CD4-positive, alpha-beta T cell treated with Interleukin-21 for 1 hour (primary cell): ENCODE results near the gene ALG8.

Source experiments
- DNase-seq: peaks from one replicate; pipeline ENCODE4 v3.0.0-alpha.2; 2020

Gene ALG8

DNA sequence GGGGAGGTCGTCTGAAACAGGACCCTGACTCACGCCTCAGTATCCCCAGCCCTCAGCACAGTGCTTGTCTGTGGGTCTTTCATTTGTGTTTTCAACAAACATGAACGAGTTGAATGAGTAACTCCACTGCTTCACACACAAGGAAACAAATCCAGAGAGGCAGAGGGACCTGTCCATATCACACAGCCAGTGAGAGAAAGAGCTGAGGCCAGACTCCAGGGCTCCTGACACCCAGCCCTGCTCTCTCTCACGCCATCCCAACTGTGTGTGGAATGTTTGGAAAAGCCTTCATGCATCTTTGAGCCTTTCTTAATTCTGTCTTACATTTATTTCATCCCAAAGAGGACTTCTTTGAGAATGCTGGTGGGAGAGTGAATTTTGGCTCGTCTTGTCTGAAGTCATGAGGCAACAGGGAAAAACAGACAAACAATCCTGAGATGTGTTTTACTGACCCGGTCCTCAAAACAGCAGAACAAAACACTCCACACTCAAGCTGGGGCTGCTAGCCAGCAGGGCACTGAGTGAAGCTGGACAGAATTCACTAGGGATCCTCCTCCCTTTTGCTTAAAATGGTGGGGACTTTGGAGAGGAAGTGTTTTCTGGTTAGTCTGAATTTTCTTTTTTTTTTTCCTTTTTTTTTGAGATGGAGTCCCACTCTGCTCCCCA is 19.7 kb upstream of the ALG8 start:
- no peak for DNase-seq

DNA sequence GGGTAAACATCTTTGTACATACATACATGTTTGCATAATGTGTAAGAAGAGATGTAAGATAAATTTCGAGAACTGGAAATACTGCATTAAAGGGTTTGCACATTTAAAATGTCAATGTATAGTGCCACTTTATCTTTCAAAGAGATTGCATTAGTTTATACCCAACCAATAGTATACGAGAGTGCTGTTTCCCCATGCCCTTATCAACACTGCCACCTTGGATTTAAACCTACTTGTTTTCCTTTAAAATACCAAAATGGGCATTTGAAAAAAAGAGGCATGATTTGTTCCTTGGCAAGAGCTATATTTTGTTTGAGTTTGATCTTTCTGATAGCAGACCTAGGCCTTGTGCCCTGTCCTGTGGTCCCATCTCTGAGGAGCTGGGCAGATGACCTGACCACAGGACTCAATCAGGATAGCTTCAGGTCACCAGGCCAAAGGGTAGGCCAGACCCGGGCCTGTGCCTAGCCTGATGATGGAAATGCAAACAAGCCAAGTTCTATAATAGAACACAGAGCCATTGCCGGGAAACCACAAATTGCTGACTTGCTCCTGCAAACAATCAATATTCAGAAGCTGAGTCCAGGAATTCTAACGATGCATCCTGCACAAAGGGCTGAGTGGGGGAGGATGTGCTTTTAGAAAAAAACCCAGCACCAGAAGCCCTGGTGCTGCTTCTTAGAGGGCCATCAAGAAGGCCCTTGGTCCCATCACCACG is 16.9 kb upstream of the ALG8 start:
- DNase-seq: no peak

- DNase-seq: no peak
These were observed 12.4 kb upstream of the ALG8 start for GRCh38 chr11:78151804-78152203.

- DNase-seq: no peak
These were observed 11.3 kb upstream of the ALG8 start for GRCh38 chr11:78150754-78151153.

DNA sequence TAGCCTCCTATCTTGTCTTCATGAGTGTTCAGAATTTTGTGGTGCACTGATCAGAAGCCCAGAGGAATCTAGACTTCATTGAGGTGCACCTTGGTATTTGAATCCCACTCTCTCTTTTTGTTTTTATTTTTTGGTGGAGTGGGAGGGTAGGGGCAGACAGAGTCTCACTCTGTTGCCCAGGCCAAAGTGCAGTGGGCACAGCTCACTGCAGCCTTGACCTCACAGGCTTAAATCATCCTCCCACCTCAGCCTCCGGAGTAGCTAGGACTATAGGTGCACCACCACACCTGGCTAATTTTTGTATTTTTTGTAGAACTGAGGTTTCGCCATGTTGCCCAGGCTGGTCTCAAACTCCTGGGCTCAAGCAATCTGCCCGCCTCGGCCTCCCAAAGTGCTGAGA is 10.9 kb upstream of the ALG8 start:
- DNase-seq: no peak

- no peak for DNase-seq
These were observed 10.2 kb upstream of the ALG8 start for GRCh38 chr11:78149646-78150045.

- no peak for DNase-seq
These were observed 8.4 kb upstream of the ALG8 start for GRCh38 chr11:78147807-78148206.

GRCh38 chr11:78145511-78146025 is 6.1 kb upstream of the ALG8 start:
- no peak for DNase-seq

DNA sequence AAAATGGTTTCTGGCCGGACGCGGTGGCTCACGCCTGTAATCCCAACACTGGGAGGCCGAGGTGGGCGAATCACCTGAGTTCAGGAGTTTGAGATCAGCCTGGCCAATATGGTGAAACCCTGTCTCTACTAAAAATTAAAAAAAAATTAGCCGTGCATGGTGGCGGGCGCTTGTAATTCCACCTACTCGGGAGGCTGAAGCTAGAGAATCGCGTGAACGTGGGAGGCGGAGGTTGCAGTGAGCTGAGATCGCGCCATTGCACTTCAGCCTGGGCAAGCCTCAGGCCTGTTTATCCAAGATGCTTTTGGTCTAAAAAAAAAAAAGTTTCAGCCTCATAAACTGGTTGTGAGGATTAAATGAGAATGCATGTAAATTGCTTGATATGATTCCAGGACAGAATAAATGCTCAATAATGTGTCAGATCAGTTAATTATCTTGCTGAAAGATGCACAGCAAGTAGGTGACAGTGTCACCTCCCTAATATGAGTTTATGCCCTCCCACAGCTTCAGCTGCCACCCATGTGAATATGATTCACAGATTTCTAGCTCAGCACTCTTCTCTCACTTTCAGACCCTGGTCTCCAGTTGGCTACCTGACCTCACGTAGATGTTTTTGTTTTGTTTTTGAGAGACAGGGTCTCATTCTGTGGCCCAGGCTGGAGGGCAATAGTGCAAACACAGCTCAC is 1.1 kb upstream of the ALG8 start:
- no peak for DNase-seq

DNA sequence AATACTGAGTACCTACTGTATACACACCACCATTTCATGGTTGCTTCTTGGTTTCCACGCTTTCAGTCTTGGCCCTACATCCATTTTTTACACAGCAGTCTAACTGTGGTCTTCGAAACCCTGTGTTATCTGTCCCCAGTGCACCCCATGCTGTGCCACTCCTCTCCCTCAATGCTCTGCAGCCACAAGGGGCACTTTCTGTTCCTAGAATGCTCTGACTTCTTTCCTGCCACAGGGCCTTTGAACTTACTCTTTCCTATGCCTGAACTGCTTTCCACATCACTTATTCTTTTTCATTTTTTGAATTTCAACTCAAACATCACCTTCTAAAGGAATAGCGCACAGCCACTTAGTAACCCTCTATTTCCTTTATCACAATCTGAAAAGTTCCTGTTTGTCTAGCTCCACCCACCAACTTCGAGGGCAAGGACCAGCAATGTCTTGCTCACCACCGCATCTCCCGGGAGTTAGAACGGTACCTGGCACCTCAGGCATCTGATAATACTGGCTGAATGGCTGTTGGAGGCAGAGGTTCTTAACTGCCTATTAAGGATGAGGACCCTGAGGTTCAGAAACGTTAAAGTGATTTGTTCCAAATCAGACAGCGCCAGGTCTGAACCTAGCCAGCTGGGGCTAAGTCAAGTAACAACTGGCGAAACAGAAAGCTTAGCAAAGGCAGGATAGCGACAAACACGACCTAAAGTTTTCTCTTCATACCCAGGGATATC is 568 bp downstream of the ALG8 start:
- DNase-seq: peak; percentile 20

DNA sequence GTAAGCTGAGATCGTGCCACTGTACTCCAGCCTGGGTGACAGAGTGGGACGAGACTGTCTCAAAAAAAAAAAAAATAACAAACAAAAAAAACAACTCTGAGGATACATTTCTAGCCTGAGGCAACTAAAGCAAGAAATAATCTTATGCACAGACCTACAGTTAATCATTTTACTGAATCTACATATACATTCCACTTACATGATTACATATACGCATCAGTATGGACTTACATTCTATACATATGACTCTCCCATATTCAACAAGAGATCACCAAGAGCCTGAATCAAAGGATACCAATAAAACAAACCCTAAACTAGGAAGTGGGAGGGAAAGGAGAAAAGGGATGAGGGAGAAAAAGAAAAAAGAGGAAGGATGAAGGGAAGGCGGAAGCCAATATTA is 1.1 kb downstream of the ALG8 start:
- DNase-seq: no peak

- DNase-seq: no peak
These were observed 7.0 kb downstream of the ALG8 start for GRCh38 chr11:78132475-78132874.

DNA sequence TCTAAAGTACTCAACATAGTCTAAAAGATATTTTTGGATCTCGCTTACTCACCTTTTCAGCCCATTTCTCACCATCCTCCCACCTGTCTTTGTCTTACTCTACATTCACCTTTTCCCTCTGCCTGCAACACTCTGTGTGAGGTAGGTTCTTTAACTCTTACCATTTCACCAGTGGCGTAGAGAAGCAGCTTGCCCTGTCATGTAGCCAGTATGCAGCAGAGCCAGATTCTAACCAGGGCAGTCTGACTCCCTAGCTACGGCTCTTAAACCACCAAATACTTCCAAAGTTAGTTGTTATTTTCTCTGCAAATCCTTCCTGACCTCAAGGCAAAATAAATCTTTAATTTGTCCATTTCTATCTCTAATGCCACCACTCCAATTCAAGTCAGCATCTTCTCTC is 7.5 kb downstream of the ALG8 start:
- no peak for DNase-seq

DNA sequence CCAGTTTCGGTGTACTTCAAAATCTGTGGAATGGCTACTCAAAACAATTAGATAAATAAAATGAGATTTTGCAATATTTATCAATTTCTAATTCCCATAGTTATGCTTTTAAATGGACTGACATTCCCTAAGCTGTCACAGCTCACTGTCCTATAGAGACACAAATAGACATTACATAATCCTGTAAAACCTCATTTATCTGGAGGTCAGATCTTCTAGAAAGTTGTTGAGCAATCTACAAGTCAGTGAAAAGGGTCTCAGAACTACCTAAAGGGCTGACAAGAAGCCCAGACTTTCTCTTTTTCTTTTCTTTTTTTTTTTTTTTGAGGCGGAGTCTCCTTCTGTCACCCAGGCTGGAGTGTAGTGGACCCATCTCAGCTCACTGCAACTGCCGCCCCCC is 12.0 kb downstream of the ALG8 start:
- DNase-seq: no peak

GRCh38 chr11:78112582-78113275 is 26.7 kb downstream of the ALG8 start:
- no peak for DNase-seq

GRCh38 chr11:78111298-78111697 is 28.1 kb downstream of the ALG8 start:
- DNase-seq: no peak

GRCh38 chr11:78110830-78111229 is 28.6 kb downstream of the ALG8 start:
- DNase-seq: no peak

DNA sequence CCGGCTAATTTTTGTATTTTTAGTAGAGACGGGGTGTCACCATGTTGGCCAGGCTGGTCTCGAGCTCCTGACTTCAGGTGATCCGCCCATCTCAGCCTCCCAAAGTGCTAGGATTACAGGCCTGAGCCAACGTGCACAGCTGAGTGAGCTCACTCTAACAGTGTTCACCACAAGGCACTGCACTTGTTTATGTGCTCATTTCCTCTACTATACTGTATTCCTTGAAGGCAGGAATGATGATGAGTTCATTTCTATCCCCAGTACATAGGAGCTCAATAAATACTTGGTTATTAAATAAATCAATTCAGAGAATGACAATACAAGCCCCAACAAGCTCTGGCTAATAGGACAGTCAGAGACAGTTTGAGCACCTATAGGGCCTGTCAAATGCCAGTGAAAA is 29.1 kb downstream of the ALG8 start:
- no peak for DNase-seq

GRCh38 chr11:78109081-78110015 is 30.1 kb downstream of the ALG8 start:
- DNase-seq: no peak

GRCh38 chr11:78100676-78101472 is 38.6 kb downstream of the ALG8 start:
- DNase-seq: no peak

DNA sequence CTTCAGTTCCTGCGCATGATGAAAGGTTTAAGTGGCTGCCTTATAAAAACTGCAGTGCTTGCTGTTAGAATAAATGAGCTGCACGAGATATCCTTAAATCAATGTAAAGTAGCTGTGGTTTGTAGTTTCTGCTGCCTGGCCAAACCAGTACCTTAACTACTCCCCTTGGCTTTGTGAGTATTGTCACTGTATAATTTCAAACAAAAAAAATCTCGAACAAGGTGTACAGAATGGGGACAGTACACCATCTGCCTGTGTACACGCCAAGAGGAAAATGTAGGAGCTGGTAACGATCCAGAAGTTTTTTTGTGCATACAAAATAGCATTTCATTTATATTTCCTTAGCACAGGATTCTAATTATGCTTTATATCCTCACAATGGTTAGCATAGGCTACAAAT is 39.2 kb downstream of the ALG8 start:
- no peak for DNase-seq
